CD4-positive, CD25-positive, alpha-beta regulatory T cell (primary cell): ENCODE measurements around the gene TXNRD2. TPM values are rescaled to one million over a fixed set of nuclear protein-coding genes. Genes with fewer than 3 reads are reported as not detected.

Experiments used
- ATAC-seq, 2 donors: fragments of 150-1000 bp; cut with Tn5 transposase; one replicate each; pipeline ENCODE4 v1.10.0; 2021; ENCODE audit warnings: low read depth in 2 of 2, moderate number of reproducible peaks in 2 of 2, moderate library complexity in 1 of 2
- DNase-seq, 3 donors: peaks; one replicate each; pipeline versions ENCODE4 v3.0.0 to v3.0.0-alpha.2; 2012 to 2022; ENCODE audit warnings: mixed read lengths in 1 of 3
- H3K27ac ChIP-seq: one replicate; pipeline ENCODE4 v1.7.0; 2013; ENCODE audit warnings: mild to moderate bottlenecking, low read length; ENCODE audit not compliant: insufficient read depth, poor library complexity, severe bottlenecking
- H3K27me3 ChIP-seq: one replicate; pipeline ENCODE4 v1.7.0; 2013; ENCODE audit warnings: low read length; ENCODE audit not compliant: control insufficient read depth, insufficient read depth
- H3K36me3 ChIP-seq: one replicate; pipeline ENCODE4 v1.7.0; 2013; ENCODE audit warnings: mild to moderate bottlenecking, low read length, moderate library complexity; ENCODE audit not compliant: control insufficient read depth, insufficient read depth
- H3K4me1 ChIP-seq: 2 replicates; pipeline ENCODE4 v1.7.0; 2013; ENCODE audit warnings: mild to moderate bottlenecking, low read length; ENCODE audit not compliant: insufficient read depth, control insufficient read depth, poor library complexity, severe bottlenecking
- H3K4me3 ChIP-seq: one replicate; pipeline ENCODE4 v1.7.0; 2013; ENCODE audit warnings: low read depth, mild to moderate bottlenecking, low read length, moderate library complexity
- H3K9me3 ChIP-seq, 2 experiments: 1 replicate in 1 of 2; 2 replicates in 1 of 2; pipeline ENCODE4 v1.7.0; 2013; ENCODE audit warnings: low read length in 2 of 2, mild to moderate bottlenecking in 1 of 2, moderate library complexity in 1 of 2; ENCODE audit not compliant: control insufficient read depth in 2 of 2
- H3K27ac Mint-ChIP-seq, 3 donors: one replicate each; pipeline ENCODE4 v1.8.0; 2020 to 2022; ENCODE audit warnings: mild to moderate bottlenecking in 3 of 3, mixed read lengths in 3 of 3, moderate library complexity in 2 of 3
- H3K27me3 Mint-ChIP-seq: one replicate; pipeline ENCODE4 v1.8.0; 2022; ENCODE audit warnings: mild to moderate bottlenecking, mixed read lengths
- H3K36me3 Mint-ChIP-seq: one replicate; pipeline ENCODE4 v1.8.0; 2020; ENCODE audit warnings: mixed read lengths
- H3K4me1 Mint-ChIP-seq, 4 donors: one replicate each; pipeline ENCODE4 v1.8.0; 2020 to 2022; ENCODE audit warnings: mixed read lengths in 4 of 4, mild to moderate bottlenecking in 1 of 4
- H3K4me3 Mint-ChIP-seq, 4 donors: one replicate each; pipeline ENCODE4 v1.8.0; 2020 to 2022; ENCODE audit warnings: mild to moderate bottlenecking in 4 of 4, mixed read lengths in 4 of 4, moderate library complexity in 3 of 4
- H3K9me3 Mint-ChIP-seq, 7 donors: one replicate each; pipeline ENCODE4 v1.8.0; 2020 to 2022; ENCODE audit warnings: mixed read lengths in 7 of 7, mild to moderate bottlenecking in 3 of 7, moderate library complexity in 2 of 7
- polyA plus RNA-seq, 4 donors: library from polyadenylated mRNA; unstranded; fragments of 300-500 nt; fragmentation: Illumina TruSeq; gene quantifications; one replicate each; pipeline ENCODE4 v1.2.3, GENCODE V29; 2021
- total RNA-seq: library from RNA; stranded (reverse); gene quantifications from one replicate; pipeline ENCODE4 v1.2.3, GENCODE V29; 2022

TXNRD2 gene
- total and polyA plus RNA-seq, 5 donors from 2014 or later, result 11.3 to 25.7 (median 11.9) TPM

DNA sequence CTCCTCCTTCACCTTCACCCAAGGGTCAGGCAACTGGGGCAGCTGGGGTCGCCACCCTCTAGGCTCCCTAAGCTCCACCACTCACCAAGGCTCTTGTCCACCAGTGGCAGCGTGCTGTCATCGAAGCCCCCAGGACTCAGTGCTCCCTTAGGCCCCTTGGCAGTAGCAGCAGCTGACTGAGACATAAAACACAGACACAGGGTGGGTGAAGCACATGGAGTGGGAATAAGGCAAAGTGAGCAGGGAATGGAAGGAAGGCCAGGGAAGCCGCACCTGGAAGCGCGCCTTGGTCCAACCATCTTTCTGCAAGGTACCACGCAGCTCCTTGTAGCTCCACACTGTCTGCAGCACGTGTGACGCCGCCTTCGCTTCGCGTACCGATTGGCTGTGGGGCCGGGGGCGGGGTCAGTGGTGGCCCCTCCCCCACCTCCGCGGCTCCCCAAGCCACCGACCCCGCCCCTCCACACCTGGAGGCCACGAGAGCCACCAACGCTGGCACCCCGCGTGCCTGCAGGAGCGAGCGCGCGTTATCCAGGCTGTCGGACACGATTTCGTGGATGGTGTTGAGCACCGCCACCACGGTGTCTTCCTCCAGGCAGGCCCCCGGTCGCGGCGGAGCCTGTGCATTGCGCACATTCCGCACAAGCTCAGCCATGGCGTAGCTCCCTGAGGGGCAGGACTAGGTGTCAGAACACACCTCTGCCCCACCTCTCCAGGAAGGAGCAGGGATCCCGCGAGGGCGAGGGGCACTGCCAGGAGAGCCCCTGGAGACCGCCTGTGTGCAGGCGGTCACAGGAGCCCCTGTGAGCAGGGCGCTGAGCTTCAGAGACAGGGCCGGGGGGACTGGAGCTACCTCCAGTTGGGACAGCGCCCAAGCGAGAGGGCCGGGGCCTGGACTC lies 31.3 kb upstream of the TXNRD2 start:
- H3K4me3 ChIP-seq, result no peak overlapping the region
- Mint-ChIP-seq H3K27me3 (no peaks in the 10 kb centered on the region), H3K9me3 (no peaks in the 10 kb centered on the region), H3K4me1 (peaks cover 0 to 14% (median 2%) of the 10 kb centered on the region in 4 donors), H3K36me3 (peaks cover 3% of the 10 kb centered on the region), H3K27ac (no peak overlapping the region), H3K4me3 (no peak overlapping the region)
- no peaks in the 10 kb centered on the region for H3K9me3 ChIP-seq
- DNase-seq, result no peak
- H3K4me1 ChIP-seq, result peaks cover 6% of the 10 kb centered on the region
- H3K27me3 ChIP-seq, result no peaks in the 10 kb centered on the region
- no peak for ATAC-seq
- H3K27ac ChIP-seq, result no peak overlapping the region
- peaks cover 3% of the 10 kb centered on the region for H3K36me3 ChIP-seq

DNA sequence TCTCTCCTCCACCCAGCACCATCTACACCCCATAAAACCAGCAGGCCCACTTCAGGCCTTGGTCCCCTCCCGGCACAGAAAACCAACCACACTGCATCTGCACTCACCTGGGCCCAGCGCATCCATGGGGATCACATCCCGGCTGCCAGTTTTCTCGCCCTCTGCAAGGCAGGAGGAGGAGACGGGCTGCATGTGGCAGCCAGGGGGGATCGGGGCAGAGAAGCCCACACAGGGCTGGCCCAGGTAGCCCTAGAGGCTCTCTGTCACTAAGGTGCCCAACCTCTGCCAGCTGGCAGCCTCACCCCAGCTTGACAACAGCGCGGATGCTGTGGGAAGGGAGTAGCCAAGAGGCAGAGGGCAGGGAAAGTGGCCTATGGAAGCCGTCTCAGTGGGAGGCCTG lies 30.6 kb upstream of the TXNRD2 start:
- Mint-ChIP-seq H3K4me3 (peak overlapping the region in 1 of 4 donors; percentile 62), H3K27me3 (no peaks in the 10 kb centered on the region), H3K36me3 (peaks cover 3% of the 10 kb centered on the region), H3K27ac (no peak overlapping the region), H3K4me1 (peaks cover 0 to 14% (median 2%) of the 10 kb centered on the region in 4 donors), H3K9me3 (no peaks in the 10 kb centered on the region)
- H3K27ac ChIP-seq, result no peak overlapping the region
- peaks cover 6% of the 10 kb centered on the region for H3K4me1 ChIP-seq
- no peak for DNase-seq
- H3K27me3 ChIP-seq, result no peaks in the 10 kb centered on the region
- no peak for ATAC-seq
- H3K4me3 ChIP-seq, result no peak overlapping the region
- peaks cover 3% of the 10 kb centered on the region for H3K36me3 ChIP-seq
- H3K9me3 ChIP-seq, result no peaks in the 10 kb centered on the region

DNA sequence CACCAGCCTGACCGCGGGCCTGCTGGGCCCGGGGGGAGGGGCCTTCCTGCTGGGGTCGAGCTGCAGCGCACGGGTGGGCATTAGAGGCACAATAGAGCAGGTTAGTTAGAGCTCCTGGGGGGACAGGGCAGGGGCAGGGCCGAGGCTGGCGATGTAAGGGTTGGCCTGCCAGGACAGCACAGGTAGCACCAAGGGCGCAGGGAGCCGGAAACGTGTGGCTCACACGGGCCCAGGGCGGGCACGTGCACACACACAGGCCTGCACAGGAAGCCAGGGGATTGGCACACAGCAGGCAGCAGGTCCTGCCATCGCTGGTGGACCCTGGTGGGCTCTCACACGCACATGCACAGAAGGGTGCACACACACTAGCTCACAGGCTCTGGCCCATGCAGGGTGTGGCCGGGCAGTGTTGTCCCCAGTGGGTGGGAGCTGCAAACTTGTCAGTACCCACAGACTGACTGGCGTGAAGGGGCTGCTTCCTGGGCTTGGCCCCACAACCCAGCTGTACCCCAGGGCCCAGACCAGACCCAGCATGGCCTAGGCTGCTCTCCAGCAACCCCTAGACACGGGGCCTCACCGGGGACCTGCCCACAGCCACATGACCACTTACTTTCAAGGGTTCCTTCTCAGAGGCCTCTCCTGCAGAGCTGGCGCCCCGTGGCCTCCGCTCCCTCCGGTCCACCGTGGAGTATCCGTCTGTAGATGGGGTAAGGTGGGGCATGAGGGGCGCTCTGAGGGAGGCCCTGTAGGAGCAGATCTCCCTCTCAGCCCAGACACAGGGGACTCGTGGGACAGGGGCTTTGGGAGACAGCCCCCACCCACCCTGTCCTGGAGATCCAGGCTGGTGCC lies 29.9 kb upstream of the TXNRD2 start:
- ATAC-seq (peak; percentile 29 to 39), DNase-seq (peak in 1 of 3 donors; percentile 53)
- peaks cover 6% of the 10 kb centered on the region for H3K4me1 ChIP-seq
- H3K27ac ChIP-seq, result no peak overlapping the region
- peaks cover 3% of the 10 kb centered on the region for H3K36me3 ChIP-seq
- Mint-ChIP-seq H3K4me1 (peaks cover 0 to 14% (median 2%) of the 10 kb centered on the region in 4 donors), H3K9me3 (no peaks in the 10 kb centered on the region), H3K36me3 (peaks cover 6% of the 10 kb centered on the region), H3K4me3 (no peak overlapping the region), H3K27me3 (no peaks in the 10 kb centered on the region), H3K27ac (no peak overlapping the region)
- H3K27me3 ChIP-seq, result no peaks in the 10 kb centered on the region
- no peaks in the 10 kb centered on the region for H3K9me3 ChIP-seq
- no peak overlapping the region for H3K4me3 ChIP-seq

DNA sequence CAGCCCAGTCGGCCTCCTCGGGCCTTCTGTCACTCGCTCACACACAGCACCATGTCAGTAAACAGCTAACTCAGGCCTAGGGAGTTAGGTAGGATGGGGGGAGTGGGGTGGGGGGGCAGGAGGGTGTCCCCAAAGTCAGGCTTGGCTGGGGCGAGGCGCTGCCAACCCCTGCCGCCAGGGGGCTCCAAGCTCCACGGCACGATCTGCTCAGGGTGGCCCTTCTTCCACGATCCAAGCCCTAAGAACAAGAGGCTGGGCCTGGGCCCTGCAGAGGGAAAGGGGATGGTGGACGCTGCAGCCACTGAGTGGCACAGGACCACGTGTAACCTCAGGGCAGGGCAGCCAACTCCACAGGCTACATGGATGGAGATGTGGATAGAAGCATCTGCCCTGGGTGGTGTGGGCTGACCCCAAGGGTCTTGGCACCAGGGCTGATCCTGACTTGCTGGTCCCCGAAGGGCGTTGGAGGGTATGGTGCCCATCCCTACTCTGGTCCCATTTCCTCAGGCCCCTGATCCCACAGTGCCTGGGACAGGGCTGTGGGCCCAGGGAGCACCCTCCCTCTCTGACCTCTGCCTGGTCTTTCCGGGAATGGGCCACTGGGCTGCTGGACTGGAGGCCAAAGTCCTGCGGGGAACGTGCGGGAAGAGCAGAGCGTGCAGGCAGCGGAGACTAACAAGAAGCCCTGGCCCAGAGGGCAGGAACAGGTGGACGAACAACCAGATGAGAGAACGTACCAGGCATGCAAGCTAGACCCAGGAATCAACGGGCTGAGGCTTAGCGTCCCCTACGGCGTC lies 29.1 kb upstream of the TXNRD2 start:
- Mint-ChIP-seq H3K9me3 (no peaks in the 10 kb centered on the region), H3K36me3 (peaks cover 6% of the 10 kb centered on the region), H3K4me1 (peaks cover 0 to 14% (median 2%) of the 10 kb centered on the region in 4 donors), H3K4me3 (no peak overlapping the region), H3K27ac (no peak overlapping the region), H3K27me3 (no peaks in the 10 kb centered on the region)
- H3K4me3 ChIP-seq, result no peak overlapping the region
- H3K4me1 ChIP-seq, result peaks cover 6% of the 10 kb centered on the region
- H3K36me3 ChIP-seq, result peaks cover 3% of the 10 kb centered on the region
- H3K27me3 ChIP-seq, result no peaks in the 10 kb centered on the region
- peak; percentile 65 to 75 (median 71) for DNase-seq
- no peak overlapping the region for H3K27ac ChIP-seq
- no peaks in the 10 kb centered on the region for H3K9me3 ChIP-seq
- ATAC-seq, result peak; percentile 67 to 69

DNA sequence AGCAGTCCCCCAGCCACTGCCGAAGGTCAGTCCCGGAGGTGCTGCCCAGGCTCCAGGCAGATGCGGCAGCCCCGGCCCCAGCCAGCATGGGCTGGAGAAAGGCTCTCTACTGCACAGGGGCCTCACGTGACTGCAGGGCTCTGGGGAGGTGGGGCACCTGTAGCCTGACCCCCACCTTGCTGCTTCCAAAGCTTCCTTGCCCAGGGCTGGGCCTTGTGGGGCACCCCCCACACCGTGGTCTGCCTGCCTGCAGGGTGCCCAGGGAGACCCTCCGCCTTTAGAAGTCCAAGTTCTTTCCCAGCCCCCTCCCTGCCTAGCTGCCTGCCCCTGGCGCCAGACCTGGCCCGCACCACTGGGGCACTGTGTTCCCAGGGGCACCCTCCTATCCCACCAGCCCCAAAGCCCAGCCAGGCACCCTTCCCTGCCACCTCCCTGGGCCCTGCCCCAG lies 28.4 kb upstream of the TXNRD2 start:
- DNase-seq (no peak), ATAC-seq (no peak)
- Mint-ChIP-seq H3K27ac (no peak overlapping the region), H3K27me3 (no peaks in the 10 kb centered on the region), H3K36me3 (peaks cover 6% of the 10 kb centered on the region), H3K4me1 (peaks cover 0 to 14% (median 2%) of the 10 kb centered on the region in 4 donors), H3K4me3 (no peak overlapping the region), H3K9me3 (no peaks in the 10 kb centered on the region)
- Histone ChIP-seq H3K27ac (no peak overlapping the region), H3K36me3 (peaks cover 3% of the 10 kb centered on the region), H3K4me1 (peaks cover 6% of the 10 kb centered on the region), H3K4me3 (no peak overlapping the region), H3K9me3 (no peaks in the 10 kb centered on the region), H3K27me3 (no peaks in the 10 kb centered on the region)

DNA sequence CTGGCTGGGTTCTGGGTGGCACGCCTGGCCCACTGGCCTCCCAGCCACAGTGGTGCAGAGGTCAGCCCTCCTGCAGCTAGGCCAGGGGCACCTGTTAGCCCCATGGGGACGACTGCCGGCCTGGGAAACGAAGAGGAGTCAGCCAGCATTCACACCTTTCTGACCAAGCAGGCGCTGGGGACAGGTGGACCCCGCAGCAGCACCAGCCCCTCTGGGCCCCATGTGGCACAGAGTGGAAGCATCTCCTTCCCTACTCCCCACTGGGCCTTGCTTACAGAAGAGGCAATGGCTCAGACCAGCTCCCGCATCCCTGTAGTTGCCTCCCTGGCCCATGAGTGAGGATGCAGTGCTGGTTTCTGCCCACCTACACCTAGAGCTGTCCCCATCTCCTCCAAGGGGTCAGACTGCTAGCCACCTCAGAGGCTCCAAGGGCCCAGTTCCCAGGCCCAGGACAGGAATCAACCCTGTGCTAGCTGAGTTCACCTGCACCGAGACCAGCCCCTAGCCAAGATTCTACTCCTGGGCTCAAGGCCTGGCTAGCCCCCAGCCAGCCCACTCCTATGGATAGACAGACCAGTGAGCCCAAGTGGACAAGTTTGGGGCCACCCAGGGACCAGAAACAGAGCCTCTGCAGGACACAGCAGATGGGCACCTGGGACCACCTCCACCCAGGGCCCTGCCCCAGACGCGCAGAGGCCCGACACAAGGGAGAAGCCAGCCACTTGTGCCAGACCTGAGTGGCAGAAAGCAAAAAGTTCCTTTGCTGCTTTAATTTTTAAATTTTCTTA lies 27.7 kb upstream of the TXNRD2 start:
- Mint-ChIP-seq H3K27ac (no peak overlapping the region), H3K4me3 (no peak overlapping the region), H3K4me1 (peaks cover 0 to 12% (median 2%) of the 10 kb centered on the region in 4 donors), H3K9me3 (no peaks in the 10 kb centered on the region), H3K36me3 (peaks cover 6% of the 10 kb centered on the region), H3K27me3 (no peaks in the 10 kb centered on the region)
- no peaks in the 10 kb centered on the region for H3K9me3 ChIP-seq
- no peak overlapping the region for H3K27ac ChIP-seq
- peaks cover 6% of the 10 kb centered on the region for H3K4me1 ChIP-seq
- no peaks in the 10 kb centered on the region for H3K27me3 ChIP-seq
- ATAC-seq, result no peak
- DNase-seq, result no peak
- no peak overlapping the region for H3K4me3 ChIP-seq
- H3K36me3 ChIP-seq, result peaks cover 3% of the 10 kb centered on the region
